ENCODE measurements around the gene ANKMY1. TPM values are rescaled to one million over a fixed set of nuclear protein-coding genes. Genes with fewer than 3 reads are reported as not detected.

The ANKMY1 gene
- total and polyA plus RNA-seq, 2 of the 13 experiments (the other 11 are each of a cell fraction or from before 2014, with no cell fraction given): 11.7 to 18.8 TPM

- peak; percentile 74; the same call in 1 of the 2 replicates for TF ChIP-seq ZBED4 (CRISPR knock-in tag; IDR thresholded peaks at IDR 0.05; ENCODE audit: borderline replicate concordance)
- peak; percentile 80; the same call in 1 of the 2 replicates for TF ChIP-seq ZNF431 (CRISPR knock-in tag; IDR thresholded peaks at IDR 0.05; ENCODE audit: borderline replicate concordance, low read depth)
- TF ChIP-seq MYNN (CRISPR knock-in tag; IDR thresholded peaks at IDR 0.05; ENCODE audit: low read depth): no peak
- peak; percentile 93 for TF ChIP-seq NRL (CRISPR knock-in tag; IDR thresholded peaks at IDR 0.05; ENCODE audit: borderline replicate concordance)
- TF ChIP-seq ZNF883 (CRISPR knock-in tag; IDR thresholded peaks at IDR 0.05; ENCODE audit: not compliant biosample characterization): peak; percentile 46
- TF ChIP-seq ZKSCAN1 (IDR thresholded peaks at IDR 0.05; ENCODE audit: low read length): no peak
- no peak; the same call in 1 of the 2 replicates for TF ChIP-seq ZNF839 (CRISPR knock-in tag; IDR thresholded peaks at IDR 0.05; ENCODE audit: borderline replicate concordance)
- no peak for TF ChIP-seq FOXA1 (IDR thresholded peaks at IDR 0.05)
- no peak for TF ChIP-seq FOXA1 (CRISPR knock-in tag; IDR thresholded peaks at IDR 0.05)
- TF ChIP-seq KDM6A (CRISPR knock-in tag; IDR thresholded peaks at IDR 0.05; ENCODE audit: low read depth): no peak
- peak; percentile 8 for TF ChIP-seq TEAD3 (CRISPR knock-in tag; optimal IDR thresholded peaks at IDR 0.05; ENCODE audit: borderline replicate concordance)
- no peak for TF ChIP-seq CSRNP1 (CRISPR knock-in tag; IDR thresholded peaks at IDR 0.05)
- peak; percentile 74 for TF ChIP-seq ZSCAN31 (CRISPR knock-in tag; IDR thresholded peaks at IDR 0.05; ENCODE audit: low read depth)
- TF ChIP-seq NR2C2 (CRISPR knock-in tag; IDR thresholded peaks at IDR 0.05; ENCODE audit: borderline replicate concordance): peak; percentile 24
- peak; percentile 11 for TF ChIP-seq RBM39 (IDR thresholded peaks at IDR 0.05; ENCODE audit: low read depth, low read length, poor library complexity, severe bottlenecking)
- no peak for TF ChIP-seq ZNF512 (CRISPR knock-in tag; IDR thresholded peaks at IDR 0.05)
- TF ChIP-seq ZMAT5 (CRISPR knock-in tag; IDR thresholded peaks at IDR 0.05; ENCODE audit: borderline replicate concordance, low read depth): no peak
- TF ChIP-seq IRF2 (CRISPR knock-in tag; IDR thresholded peaks at IDR 0.05): peak; percentile 76
- TF ChIP-seq ZNF546 (CRISPR knock-in tag; conservative IDR thresholded peaks at IDR 0.05): peak; percentile 98
- 0 out of 2 replicates have a peak, but pooled peaks have one; percentile 6 for TF ChIP-seq ZNF414 (CRISPR knock-in tag; IDR thresholded peaks at IDR 0.05)
- TF ChIP-seq TBX2 (CRISPR knock-in tag; IDR thresholded peaks at IDR 0.05; ENCODE audit: borderline replicate concordance): peak; percentile 30; the same call in 1 of the 2 replicates
These were observed 2.9 kb upstream of the ANKMY1 start (continued) for GRCh38 chr2:240560480-240561324.

All from HepG2 (cell line).